ENCODE results near the gene GSTM1. TPM values are rescaled to one million over a fixed set of nuclear protein-coding genes. Genes with fewer than 3 reads are reported as not detected.

GSTM1 gene
- total RNA-seq, 1 experiment from 2014 or later: not detected

GRCh38 chr1:109641078-109641740, 46.4 kb upstream of the GSTM1 start:
- no peak for DNase-seq
- ATAC-seq: no peak
- H3K4me3 ChIP-seq (ENCODE audit: low read length): no peak overlapping the region
- H3K4me2 ChIP-seq (ENCODE audit: low read length): no peak overlapping the region
- no peaks in the 10 kb centered on the region for H3K79me2 ChIP-seq (ENCODE audit: low read length)
- H3K9me3 ChIP-seq (ENCODE audit: low read length): no peaks in the 10 kb centered on the region
- peaks cover 5% of the 10 kb centered on the region; the same call in 1 of the 2 replicates for H3K4me1 ChIP-seq (ENCODE audit: insufficient read depth, low read length)
- ChIA-PET POLR2A (ENCODE audit: unreplicated experiment) (no interaction called here), CTCF (interaction anchor here (0.9 to 2.5 kb wide), 7 partner anchors 10 to 344 kb away, joined by 3 to 34 read pairs (median 6); partner anchors contain the start of genes AHCYL1 and GNAI3)
- H3K9me2 ChIP-seq (replicated peaks; ENCODE audit: low read length): no peaks in the 10 kb centered on the region
- TF ChIP-seq CTCF (conservative IDR thresholded peaks at IDR 0.05; ENCODE audit: low read depth, low read length) (no peak), EZH2 (IDR thresholded peaks at IDR 0.05; ENCODE audit: low read length, unreplicated experiment) (no peak), EZH2phosphoT487 (IDR thresholded peaks at IDR 0.05; ENCODE audit: borderline replicate concordance, low read length) (no peak)
- no peaks in the 10 kb centered on the region for H3K27me3 ChIP-seq (ENCODE audit: low read length)
- intact Hi-C loops (cut with micrococcal nuclease): loop anchor here (2.0 kb wide), 1 partner anchor 64 kb away; no protein-coding TSS in a partner anchor
- H3K9ac ChIP-seq (ENCODE audit: low read length): no peak overlapping the region
- BruUV-seq (replicated peaks): no TSS peak
- no peaks in the 10 kb centered on the region for H3F3A ChIP-seq (ENCODE audit: low read length, unreplicated experiment)
- H2AFZ ChIP-seq (ENCODE audit: low read length): no peak overlapping the region
- H3K36me3 ChIP-seq (ENCODE audit: low read depth, low read length): no peaks in the 10 kb centered on the region
- H4K20me1 ChIP-seq (ENCODE audit: low read length): no peaks in the 10 kb centered on the region
- H3K27ac ChIP-seq (ENCODE audit: low read length): no peak overlapping the region

GRCh38 chr1:109641861-109642260, 45.8 kb upstream of the GSTM1 start:
- no peaks in the 10 kb centered on the region for H3K9me3 ChIP-seq (ENCODE audit: low read length)
- H3K9ac ChIP-seq (ENCODE audit: low read length): no peak overlapping the region
- ChIA-PET CTCF (no interaction called here), POLR2A (ENCODE audit: unreplicated experiment) (no interaction called here)
- no peaks in the 10 kb centered on the region for H3K9me2 ChIP-seq (replicated peaks; ENCODE audit: low read length)
- no peak overlapping the region for H2AFZ ChIP-seq (ENCODE audit: low read length)
- H3K4me3 ChIP-seq (ENCODE audit: low read length): no peak overlapping the region
- no peaks in the 10 kb centered on the region for H3K36me3 ChIP-seq (ENCODE audit: low read depth, low read length)
- H3K27ac ChIP-seq (ENCODE audit: low read length): no peak overlapping the region
- H4K20me1 ChIP-seq (ENCODE audit: low read length): no peaks in the 10 kb centered on the region
- intact Hi-C loops (cut with micrococcal nuclease): loop anchor here (2.0 kb wide), 2 partner anchors 63 to 341 kb away; no protein-coding TSS in a partner anchor
- TF ChIP-seq CTCF (conservative IDR thresholded peaks at IDR 0.05; ENCODE audit: low read depth, low read length) (no peak), EZH2 (IDR thresholded peaks at IDR 0.05; ENCODE audit: low read length, unreplicated experiment) (no peak), EZH2phosphoT487 (IDR thresholded peaks at IDR 0.05; ENCODE audit: borderline replicate concordance, low read length) (no peak)
- DNase-seq (no peak), ATAC-seq (no peak)
- no peak overlapping the region for H3K4me2 ChIP-seq (ENCODE audit: low read length)
- H3K79me2 ChIP-seq (ENCODE audit: low read length): no peaks in the 10 kb centered on the region
- peaks cover 5% of the 10 kb centered on the region; the same call in 1 of the 2 replicates for H3K4me1 ChIP-seq (ENCODE audit: insufficient read depth, low read length)
- no peaks in the 10 kb centered on the region for H3K27me3 ChIP-seq (ENCODE audit: low read length)
- no TSS peak for BruUV-seq (replicated peaks)
- H3F3A ChIP-seq (ENCODE audit: low read length, unreplicated experiment): no peaks in the 10 kb centered on the region

- peaks cover 5% of the 10 kb centered on the region; the same call in 1 of the 2 replicates for H3K4me1 ChIP-seq (ENCODE audit: insufficient read depth, low read length)
- no TSS peak for BruUV-seq (replicated peaks)
Measured at GRCh38 chr1:109642626-109643025, 45.0 kb upstream of the GSTM1 start.

More at GRCh38 chr1:109642626-109643025, 45.0 kb upstream of the GSTM1 start:
- Histone ChIP-seq H3K4me3 (ENCODE audit: low read length) (no peak overlapping the region), H3K9me3 (ENCODE audit: low read length) (no peaks in the 10 kb centered on the region), H3K9ac (ENCODE audit: low read length) (no peak overlapping the region), H3K9me2 (replicated peaks; ENCODE audit: low read length) (no peaks in the 10 kb centered on the region), H4K20me1 (ENCODE audit: low read length) (no peaks in the 10 kb centered on the region), H3K4me2 (ENCODE audit: low read length) (peak overlapping the region; percentile 78; the same call in 1 of the 2 replicates), H3K79me2 (ENCODE audit: low read length) (no peaks in the 10 kb centered on the region), H3K27me3 (ENCODE audit: low read length) (no peaks in the 10 kb centered on the region), H2AFZ (ENCODE audit: low read length) (no peak overlapping the region), H3K36me3 (ENCODE audit: low read depth, low read length) (no peaks in the 10 kb centered on the region), H3K27ac (ENCODE audit: low read length) (no peak overlapping the region), H3F3A (ENCODE audit: low read length, unreplicated experiment) (no peaks in the 10 kb centered on the region)
- ChIA-PET POLR2A (ENCODE audit: unreplicated experiment) (no interaction called here), CTCF (no interaction called here)
- intact Hi-C loops (cut with micrococcal nuclease): loop anchor here (1.0 to 2.0 kb wide), 2 partner anchors 131 to 340 kb away; no protein-coding TSS in a partner anchor
- TF ChIP-seq EZH2 (IDR thresholded peaks at IDR 0.05; ENCODE audit: low read length, unreplicated experiment) (no peak), EZH2phosphoT487 (IDR thresholded peaks at IDR 0.05; ENCODE audit: borderline replicate concordance, low read length) (no peak), CTCF (conservative IDR thresholded peaks at IDR 0.05; ENCODE audit: low read depth, low read length) (no peak)
- DNase-seq: no peak
- no peak for ATAC-seq

Measured in PC-3 (cell line).